Loucy (cell line): ENCODE results near the gene GPR18.

Experiments used
- H2AFZ ChIP-seq: fragments of 200-600 bp; sonication (generic); 2 replicates; pipeline ENCODE4 v1.6.0; 2016; ENCODE audit warnings: antibody characterized with exemption, mild to moderate bottlenecking, low read length, moderate library complexity
- H3F3A ChIP-seq: fragments of 200-600 bp; 2 replicates; pipeline ENCODE4 v1.6.0; 2016; ENCODE audit warnings: antibody characterized with exemption, low read depth, mild to moderate bottlenecking
- H3K27me3 ChIP-seq: fragments of 200-600 bp; sonication (generic); 2 replicates; pipeline ENCODE4 v1.6.1; 2014; ENCODE audit warnings: low read length, mild to moderate bottlenecking; ENCODE audit not compliant: insufficient read depth, poor library complexity, severe bottlenecking
- H3K36me3 ChIP-seq: fragments of 200-600 bp; sonication (generic); 2 replicates; pipeline ENCODE4 v1.6.1; 2016; ENCODE audit warnings: low read length; ENCODE audit not compliant: insufficient read depth
- H3K4me1 ChIP-seq: fragments of 200-600 bp; sonication (generic); 2 replicates; pipeline ENCODE4 v1.5.1; 2014; ENCODE audit warnings: low read length, mild to moderate bottlenecking; ENCODE audit not compliant: insufficient read depth, poor library complexity, severe bottlenecking
- H3K4me2 ChIP-seq: fragments of 200-600 bp; sonication (generic); 2 replicates; pipeline ENCODE4 v1.6.0; 2014; ENCODE audit warnings: antibody characterized with exemption, low read length, low read depth, mild to moderate bottlenecking; ENCODE audit not compliant: poor library complexity, severe bottlenecking
- H3K4me3 ChIP-seq: fragments of 200-600 bp; sonication (generic); 2 replicates; pipeline ENCODE4 v1.5.1; 2014; ENCODE audit warnings: low read length, mild to moderate bottlenecking, mixed read lengths; ENCODE audit not compliant: poor library complexity, severe bottlenecking
- H3K79me2 ChIP-seq: fragments of 200-600 bp; sonication (generic); 2 replicates; pipeline ENCODE4 v1.6.1; 2014; ENCODE audit warnings: low read length; ENCODE audit not compliant: insufficient read depth
- H3K9ac ChIP-seq: fragments of 200-600 bp; sonication (generic); 2 replicates; pipeline ENCODE4 v1.6.0; 2014; ENCODE audit warnings: mild to moderate bottlenecking, low read depth, low read length, moderate library complexity; ENCODE audit not compliant: poor library complexity, severe bottlenecking
- H3K9me2 ChIP-seq: fragments of 200-600 bp; sonication (generic); replicated peaks from 2 replicates; pipeline ENCODE4 v1.6.1; 2016; ENCODE audit warnings: low read depth, low read length, mixed read lengths
- H3K9me3 ChIP-seq: fragments of 200-600 bp; sonication (generic); 2 replicates; pipeline ENCODE4 v1.6.1; 2014; ENCODE audit warnings: mild to moderate bottlenecking, antibody characterized with exemption, low read length, low read depth; ENCODE audit not compliant: insufficient read depth
- H4K20me1 ChIP-seq: fragments of 200-600 bp; sonication (generic); 2 replicates; pipeline ENCODE4 v1.6.0; 2014; ENCODE audit warnings: antibody characterized with exemption, low read length, mild to moderate bottlenecking; ENCODE audit not compliant: insufficient read depth, poor library complexity, severe bottlenecking
- EZH2phosphoT487 ChIP-seq: fragments of 200-600 bp; IDR thresholded peaks from 2 replicates; pipeline ENCODE4 v1.6.1; 2018; ENCODE audit warnings: antibody characterized with exemption, mild to moderate bottlenecking, moderate library complexity, borderline replicate concordance
- TF ChIP-seq, protein P1 (sequence below): fragments of 200-600 bp; sonication (generic); conservative IDR thresholded peaks from 2 replicates; pipeline ENCODE4 v1.5.1; 2014; ENCODE audit warnings: mild to moderate bottlenecking, antibody characterized with exemption, low read length

The GPR18 gene

GRCh38 chr13:99263126-99263785 is 5.1 kb upstream of the GPR18 start:
- Histone ChIP-seq H2AFZ (no peak overlapping the region), H3K9ac (no peak overlapping the region), H3K79me2 (peaks cover 64% of the 10 kb centered on the region), H3K36me3 (peaks cover 32% of the 10 kb centered on the region; the same call in 1 of the 2 replicates), H3K9me3 (no peaks in the 10 kb centered on the region), H4K20me1 (peaks cover 18% of the 10 kb centered on the region), H3F3A (no peaks in the 10 kb centered on the region), H3K4me2 (peak overlapping the region; percentile 60), H3K9me2 (no peaks in the 10 kb centered on the region), H3K4me3 (no peak overlapping the region), H3K27me3 (no peaks in the 10 kb centered on the region), H3K4me1 (peaks cover 48% of the 10 kb centered on the region)
- TF ChIP-seq EZH2phosphoT487, result no peak
- TF ChIP-seq, protein P1, sequence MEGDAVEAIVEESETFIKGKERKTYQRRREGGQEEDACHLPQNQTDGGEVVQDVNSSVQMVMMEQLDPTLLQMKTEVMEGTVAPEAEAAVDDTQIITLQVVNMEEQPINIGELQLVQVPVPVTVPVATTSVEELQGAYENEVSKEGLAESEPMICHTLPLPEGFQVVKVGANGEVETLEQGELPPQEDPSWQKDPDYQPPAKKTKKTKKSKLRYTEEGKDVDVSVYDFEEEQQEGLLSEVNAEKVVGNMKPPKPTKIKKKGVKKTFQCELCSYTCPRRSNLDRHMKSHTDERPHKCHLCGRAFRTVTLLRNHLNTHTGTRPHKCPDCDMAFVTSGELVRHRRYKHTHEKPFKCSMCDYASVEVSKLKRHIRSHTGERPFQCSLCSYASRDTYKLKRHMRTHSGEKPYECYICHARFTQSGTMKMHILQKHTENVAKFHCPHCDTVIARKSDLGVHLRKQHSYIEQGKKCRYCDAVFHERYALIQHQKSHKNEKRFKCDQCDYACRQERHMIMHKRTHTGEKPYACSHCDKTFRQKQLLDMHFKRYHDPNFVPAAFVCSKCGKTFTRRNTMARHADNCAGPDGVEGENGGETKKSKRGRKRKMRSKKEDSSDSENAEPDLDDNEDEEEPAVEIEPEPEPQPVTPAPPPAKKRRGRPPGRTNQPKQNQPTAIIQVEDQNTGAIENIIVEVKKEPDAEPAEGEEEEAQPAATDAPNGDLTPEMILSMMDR, result no peak

DNA sequence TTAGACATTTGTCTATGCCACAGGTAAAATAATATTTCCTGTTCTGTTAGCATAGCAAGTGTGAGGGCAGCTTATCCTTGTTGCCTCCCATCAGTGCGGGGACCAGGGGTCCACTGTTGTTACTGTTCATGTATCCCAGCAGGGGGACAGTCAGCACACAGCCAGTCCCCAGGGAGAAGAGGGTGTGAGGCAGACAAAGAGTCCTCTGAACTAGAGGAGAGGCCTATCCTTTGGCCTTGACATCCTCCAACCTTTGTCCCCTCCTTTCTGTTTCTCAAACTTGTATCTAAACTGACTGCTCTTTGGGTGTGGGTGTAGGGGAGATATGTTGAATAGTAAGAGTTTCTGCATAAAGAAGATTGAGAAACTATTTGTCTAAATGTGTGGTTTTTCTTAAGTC is 2.9 kb upstream of the GPR18 start:
- Histone ChIP-seq H3K36me3 (peaks cover 31% of the 10 kb centered on the region; the same call in 1 of the 2 replicates), H3K4me3 (no peak overlapping the region), H3K79me2 (peaks cover 53% of the 10 kb centered on the region), H2AFZ (no peak overlapping the region), H3K9me3 (no peaks in the 10 kb centered on the region), H3K27me3 (no peaks in the 10 kb centered on the region), H3K9ac (no peak overlapping the region), H3K4me2 (no peak overlapping the region), H4K20me1 (peaks cover 14% of the 10 kb centered on the region), H3K4me1 (peaks cover 53% of the 10 kb centered on the region), H3F3A (no peaks in the 10 kb centered on the region), H3K9me2 (no peaks in the 10 kb centered on the region)
- TF ChIP-seq, protein P1, result no peak
- TF ChIP-seq EZH2phosphoT487, result no peak

- H3F3A ChIP-seq, result no peaks in the 10 kb centered on the region
- H3K9me2 ChIP-seq, result no peaks in the 10 kb centered on the region
- H3K9me3 ChIP-seq, result no peaks in the 10 kb centered on the region
- no peak overlapping the region for H3K4me3 ChIP-seq
- TF ChIP-seq, protein P1, result no peak
- no peak for TF ChIP-seq EZH2phosphoT487
- no peaks in the 10 kb centered on the region for H3K27me3 ChIP-seq
- peaks cover 10% of the 10 kb centered on the region for H4K20me1 ChIP-seq
- no peak overlapping the region for H3K4me2 ChIP-seq
- no peak overlapping the region for H2AFZ ChIP-seq
- peaks cover 48% of the 10 kb centered on the region for H3K79me2 ChIP-seq
- peaks cover 52% of the 10 kb centered on the region for H3K4me1 ChIP-seq
- peaks cover 35% of the 10 kb centered on the region; the same call in 1 of the 2 replicates for H3K36me3 ChIP-seq
- H3K9ac ChIP-seq, result no peak overlapping the region
Measured at GRCh38 chr13:99260216-99260615, 2.0 kb upstream of the GPR18 start.
